IMR-90 (cell line): ENCODE results near the gene AOPEP. TPM values are rescaled to one million over a fixed set of nuclear protein-coding genes. Genes with fewer than 3 reads are reported as not detected.

Source experiments
- ATAC-seq: fragments of 200-7000 bp; cut with Tn5 transposase; 2 replicates; pipeline ENCODE4 v1.9.1; 2020; ENCODE audit warnings: low read depth, mild to moderate bottlenecking, moderate library complexity
- BruUV-seq: library from RNA; stranded (reverse); fragments of 400-500 nt; replicated peaks from 2 replicates; lab custom pipeline; 2021; lab: Mats Ljungman, UMichigan
- CTCF ChIA-PET: fragments of 300-600 bp; formaldehyde crosslinking; extraction: SDS; loops from one replicate; lab custom pipeline; 2021; ENCODE audit warnings: antibody characterized with exemption; lab: Yijun Ruan, JAX
- POLR2A ChIA-PET: fragments of 300-600 bp; sonication (Branson Sonifier 250); formaldehyde crosslinking; loops from one replicate; lab custom pipeline; 2022; ENCODE audit warnings: antibody characterized with exemption; ENCODE audit not compliant: unreplicated experiment; lab: Charles Lee
- DNase-seq: peaks from one replicate; pipeline ENCODE4 v3.0.0; 2013
- H2AFZ ChIP-seq: replicated peaks from 2 replicates; pipeline ENCODE3; 2013; ENCODE audit warnings: low read length, mild to moderate bottlenecking; ENCODE audit not compliant: poor library complexity
- H2AK5ac ChIP-seq: 2 replicates; pipeline ENCODE4 v1.6.1; 2013; ENCODE audit warnings: low read depth, low read length, inconsistent platforms
- H2AK9ac ChIP-seq: replicated peaks from 2 replicates; pipeline ENCODE3; 2013; ENCODE audit warnings: mild to moderate bottlenecking, low read depth, low read length, moderate library complexity; ENCODE audit not compliant: poor library complexity
- H2BK120ac ChIP-seq: 2 replicates; pipeline ENCODE4 v1.6.1; 2013; ENCODE audit warnings: low read depth, low read length, inconsistent platforms
- H2BK15ac ChIP-seq: 3 replicates; pipeline ENCODE4 v1.6.1; 2013; ENCODE audit warnings: low read depth, low read length, inconsistent platforms
- H2BK20ac ChIP-seq: 2 replicates; pipeline ENCODE4 v1.6.1; 2013; ENCODE audit warnings: low read depth, mild to moderate bottlenecking, inconsistent platforms, low read length, moderate library complexity
- H2BK5ac ChIP-seq: 2 replicates; pipeline ENCODE4 v1.6.1; 2013; ENCODE audit warnings: mild to moderate bottlenecking, low read depth, low read length, inconsistent platforms; ENCODE audit not compliant: poor library complexity, severe bottlenecking
- H3K14ac ChIP-seq: replicated peaks from 2 replicates; pipeline ENCODE4 v1.6.1; 2013; ENCODE audit warnings: low read depth, low read length, inconsistent platforms
- H3K18ac ChIP-seq: 2 replicates; pipeline ENCODE4 v1.6.1; 2013; ENCODE audit warnings: low read depth, low read length, control low read depth
- H3K23ac ChIP-seq: 2 replicates; pipeline ENCODE4 v1.6.1; 2013; ENCODE audit warnings: low read depth, low read length, inconsistent platforms
- H3K27ac ChIP-seq: 2 replicates; pipeline ENCODE4 v1.5.1; 2013; ENCODE audit warnings: mild to moderate bottlenecking, control low read depth, low read length; ENCODE audit not compliant: insufficient read depth
- H3K27me3 ChIP-seq: 2 replicates; pipeline ENCODE4 v1.6.1; 2013; ENCODE audit warnings: low read length; ENCODE audit not compliant: control insufficient read depth, insufficient read depth
- H3K36me3 ChIP-seq: 2 replicates; pipeline ENCODE4 v1.6.1; 2013; ENCODE audit warnings: low read length, mixed read lengths; ENCODE audit not compliant: control insufficient read depth, insufficient read depth
- H3K4ac ChIP-seq: 2 replicates; pipeline ENCODE4 v1.6.1; 2013; ENCODE audit warnings: low read depth, low read length, inconsistent platforms
- H3K4me1 ChIP-seq: 2 replicates; pipeline ENCODE4 v1.6.1; 2013; ENCODE audit warnings: low read length, mixed read lengths; ENCODE audit not compliant: control insufficient read depth, insufficient read depth
- H3K4me2 ChIP-seq: 2 replicates; pipeline ENCODE4 v1.6.1; 2013; ENCODE audit warnings: low read depth, mild to moderate bottlenecking, control low read depth, low read length, moderate library complexity
- H3K4me3 ChIP-seq: 2 replicates; pipeline ENCODE4 v1.5.1; 2013; ENCODE audit warnings: low read depth, mild to moderate bottlenecking, control low read depth, low read length, moderate library complexity; ENCODE audit not compliant: insufficient read depth
- H3K56ac ChIP-seq: 2 replicates; pipeline ENCODE4 v1.6.1; 2013; ENCODE audit warnings: low read length, inconsistent platforms; ENCODE audit not compliant: insufficient read depth; ENCODE audit errors: extremely low read depth
- H3K79me1 ChIP-seq, 2 experiments: 2 replicates each; pipeline ENCODE4 v1.6.1; 2013; ENCODE audit warnings: low read length in 2 of 2, inconsistent platforms in 1 of 2, low read depth in 1 of 2
- H3K9ac ChIP-seq: 2 replicates; pipeline ENCODE4 v1.6.1; 2013; ENCODE audit warnings: low read depth, low read length, control low read depth
- H3K9me1 ChIP-seq: 2 replicates; pipeline ENCODE4 v1.6.1; 2013; ENCODE audit warnings: low read length, inconsistent platforms; ENCODE audit not compliant: insufficient read depth
- H3K9me3 ChIP-seq: 2 replicates; pipeline ENCODE4 v1.6.1; 2013; ENCODE audit warnings: low read length; ENCODE audit not compliant: control insufficient read depth, insufficient read depth
- H4K20me1 ChIP-seq: 2 replicates; pipeline ENCODE4 v1.6.1; 2013; ENCODE audit warnings: low read length, inconsistent platforms; ENCODE audit not compliant: insufficient read depth
- H4K5ac ChIP-seq: 2 replicates; pipeline ENCODE4 v1.6.1; 2013; ENCODE audit warnings: mild to moderate bottlenecking, low read depth, low read length, control low read depth
- H4K8ac ChIP-seq, 2 experiments: 2 replicates each; pipeline ENCODE4 v1.6.1; 2013; ENCODE audit warnings: low read depth in 2 of 2, low read length in 2 of 2, control low read depth in 1 of 2, inconsistent platforms in 1 of 2
- H4K91ac ChIP-seq: 2 replicates; pipeline ENCODE4 v1.6.1; 2013; ENCODE audit warnings: low read depth, low read length, inconsistent platforms; ENCODE audit not compliant: insufficient read depth
- BHLHE40 ChIP-seq: fragments of 150-350 bp; IDR thresholded peaks from 2 replicates; pipeline ENCODE4 v1.6.1; 2016; ENCODE audit warnings: mild to moderate bottlenecking, low read depth, low read length
- CEBPB ChIP-seq: IDR thresholded peaks from 2 replicates; pipeline ENCODE4 v1.6.1; 2012; ENCODE audit warnings: low read depth, low read length, improper control_type of control experiment
- MAZ ChIP-seq: IDR thresholded peaks from 2 replicates; pipeline ENCODE4 v1.6.1; 2012; ENCODE audit warnings: low read depth, mild to moderate bottlenecking, low read length, improper control_type of control experiment, moderate library complexity, borderline replicate concordance
- RCOR1 ChIP-seq: IDR thresholded peaks from 2 replicates; pipeline ENCODE4 v1.6.1; 2012; ENCODE audit warnings: mild to moderate bottlenecking, low read length, improper control_type of control experiment; ENCODE audit not compliant: insufficient replicate concordance
- SMC3 ChIP-seq: fragments of 150-350 bp; IDR thresholded peaks from 2 replicates; pipeline ENCODE4 v1.6.1; 2016; ENCODE audit warnings: low read depth, mild to moderate bottlenecking, antibody characterized with exemption, low read length, moderate library complexity
- WGBS, 2 experiments: methylation state at CpG; one replicate each; pipeline versions ENCODE4 v1.1.5 to v1.1.7; 2013; ENCODE audit warnings: missing lambda C conversion rate in 2 of 2; ENCODE audit not compliant: insufficient read length in 1 of 2; ENCODE audit errors: extremely low coverage in 2 of 2; 5-methylcytosine and 5-hydroxymethylcytosine counted together
- dilution Hi-C: fragments of 300-500 bp; cut with HindIII; formaldehyde crosslinking; loops from one replicate; pipeline ENCODE4 v1.14.3; 2018; ENCODE audit warnings: low sequenced_read_pairs; ENCODE audit not compliant: unreplicated experiment
- in situ Hi-C: fragments of 300-500 bp; cut with MboI; formaldehyde crosslinking; loops from 3 replicates; pipeline ENCODE4 v1.14.3; 2019; ENCODE audit warnings: low sequenced_read_pairs, inconsistent platforms, mixed read lengths
- intact Hi-C: fragments of 100-400 bp; cut with micrococcal nuclease; formaldehyde crosslinking; loops from 2 replicates; pipeline ENCODE4 v1.10.0; 2022
- polyA plus RNA-seq, 3 experiments: library from polyadenylated mRNA; depleted of rRNA; stranded (reverse); fragments of >200 nt; gene quantifications; 2 replicates each; pipeline ENCODE4 v1.2.3, GENCODE V29; 2012; ENCODE audit warnings: low replicate concordance in 1 of 3
- total RNA-seq: library from RNA; depleted of rRNA; stranded (reverse); fragments of >200 nt; gene quantifications from 2 replicates; pipeline ENCODE4 v1.2.3, GENCODE V29; 2012

The AOPEP gene
- total and polyA plus RNA-seq, 2 of the 4 experiments (the other 2 are of a cell fraction) = 34.9 to 38.7 TPM

GRCh38 chr9:94853887-94854286 lies 127.4 kb downstream of the AOPEP start:
- H3K27ac ChIP-seq = no peak overlapping the region
- CTCF ChIA-PET = no interaction called here
- no peak overlapping the region for H2BK5ac ChIP-seq
- peaks cover 6% of the 10 kb centered on the region for H3K4me1 ChIP-seq
- no peak overlapping the region for H3K14ac ChIP-seq
- H3K36me3 ChIP-seq = peaks cover 2% of the 10 kb centered on the region
- H3K4me2 ChIP-seq = no peak overlapping the region
- H3K4ac ChIP-seq = no peak overlapping the region
- no peak for ATAC-seq
- no peak overlapping the region; the same call in 1 of the 2 replicates for H2AK5ac ChIP-seq
- no peaks in the 10 kb centered on the region for H4K20me1 ChIP-seq
- no TSS peak for BruUV-seq
- no peak overlapping the region for H2BK20ac ChIP-seq
- no peak overlapping the region for H4K91ac ChIP-seq
- H2AK9ac ChIP-seq = no peak overlapping the region
- in situ Hi-C loops (no loop called here), intact Hi-C loops (no loop called here), dilution Hi-C loops (no loop called here)
- no peaks in the 10 kb centered on the region for H3K9me1 ChIP-seq
- no peak overlapping the region for H4K8ac ChIP-seq
- H3K9ac ChIP-seq = no peak overlapping the region
- H3K27me3 ChIP-seq = no peaks in the 10 kb centered on the region
- DNase-seq = peak; percentile 32
- H3K23ac ChIP-seq = no peak overlapping the region
- H3K79me1 ChIP-seq = 0 out of 4 replicates have a peak, but pooled peaks cover 0 to 5% of the 10 kb centered on the region in 2 experiments
- H3K9me3 ChIP-seq = 0 out of 2 replicates have a peak, but pooled peaks cover 2% of the 10 kb centered on the region
- H3K56ac ChIP-seq = no peak overlapping the region
- H2BK120ac ChIP-seq = no peak overlapping the region
- H2BK15ac ChIP-seq = no peak overlapping the region
- H3K18ac ChIP-seq = no peak overlapping the region
- WGBS, 2 experiments = 67% methylated on average over 2 of the region's 3 CpGs; no CpG with 5 or more reads in 1 of the 2 experiments
- POLR2A ChIA-PET = no interaction called here
- TF ChIP-seq SMC3 (no peak), CEBPB (no peak), MAZ (no peak), RCOR1 (no peak), BHLHE40 (no peak)
- no peak overlapping the region for H3K4me3 ChIP-seq
- H2AFZ ChIP-seq = no peak overlapping the region
- H4K5ac ChIP-seq = no peak overlapping the region
